MM.1S (cell line): ENCODE data around the gene ZNF121.
"Not testable (repeated sequence)": the region's sequence is repeated elsewhere in the genome, so short reads cannot be mapped to it uniquely, and the experiment has no call there.

Experiments used
- DNase-seq: peaks from one replicate; pipeline ENCODE4 v3.0.0-alpha.2; 2015
- H2AFZ ChIP-seq: fragments of 300-600 bp; sonication (generic); 2 replicates; pipeline ENCODE4 v1.6.0; 2016; ENCODE audit warnings: antibody characterized with exemption, low read length
- H3F3A ChIP-seq: fragments of 300-600 bp; sonication (generic); 2 replicates; pipeline ENCODE4 v1.6.1; 2016; ENCODE audit warnings: mild to moderate bottlenecking, antibody characterized with exemption, low read length, moderate library complexity, mixed read lengths; ENCODE audit not compliant: insufficient read depth
- H3K27ac ChIP-seq: fragments of 300-600 bp; sonication (generic); 2 replicates; pipeline ENCODE4 v1.5.1; 2016; ENCODE audit warnings: mild to moderate bottlenecking, low read length
- H3K27me3 ChIP-seq: fragments of 300-600 bp; sonication (generic); replicated peaks from 2 replicates; pipeline ENCODE4 v1.6.0; 2016; ENCODE audit warnings: low read length; ENCODE audit not compliant: insufficient read depth
- H3K36me3 ChIP-seq: fragments of 300-600 bp; sonication (generic); replicated peaks from 2 replicates; pipeline ENCODE4 v1.6.1; 2016; ENCODE audit warnings: mild to moderate bottlenecking, low read length, mixed read lengths; ENCODE audit not compliant: insufficient read depth
- H3K4me1 ChIP-seq: fragments of 300-600 bp; sonication (generic); 2 replicates; pipeline ENCODE4 v1.6.1; 2016; ENCODE audit warnings: low read length, mixed read lengths
- H3K4me2 ChIP-seq: fragments of 300-600 bp; sonication (generic); 2 replicates; pipeline ENCODE4 v1.6.0; 2016; ENCODE audit warnings: low read depth, low read length
- H3K4me3 ChIP-seq: fragments of 300-600 bp; sonication (generic); 2 replicates; pipeline ENCODE4 v1.5.1; 2016; ENCODE audit warnings: low read length, mixed read lengths
- H3K79me2 ChIP-seq: fragments of 300-600 bp; sonication (generic); 2 replicates; pipeline ENCODE4 v1.6.1; 2016; ENCODE audit warnings: mixed run types, low read length, mixed read lengths
- H3K9ac ChIP-seq: fragments of 300-600 bp; sonication (generic); 2 replicates; pipeline ENCODE4 v1.6.1; 2016; ENCODE audit warnings: low read length, mixed read lengths
- H3K9me2 ChIP-seq: fragments of 300-600 bp; sonication (generic); replicated peaks from 2 replicates; pipeline ENCODE4 v1.6.1; 2016; ENCODE audit warnings: mild to moderate bottlenecking, low read length, mixed read lengths; ENCODE audit not compliant: insufficient read depth
- H3K9me3 ChIP-seq: fragments of 300-600 bp; sonication (generic); replicated peaks from 2 replicates; pipeline ENCODE4 v1.6.1; 2016; ENCODE audit warnings: mild to moderate bottlenecking, low read length, mixed read lengths; ENCODE audit not compliant: insufficient read depth
- H4K20me1 ChIP-seq: fragments of 300-600 bp; sonication (generic); 2 replicates; pipeline ENCODE4 v1.6.1; 2016; ENCODE audit warnings: mild to moderate bottlenecking, low read length, moderate library complexity, mixed read lengths; ENCODE audit not compliant: insufficient read depth
- CTCF ChIP-seq: fragments of 300-600 bp; sonication (generic); IDR thresholded peaks from 2 replicates; pipeline ENCODE4 v1.5.1; 2016; ENCODE audit warnings: antibody characterized with exemption, low read length, mixed read lengths
- EZH2 ChIP-seq: fragments of 300-600 bp; sonication (generic); optimal IDR thresholded peaks from 2 replicates; pipeline ENCODE3; 2017; ENCODE audit warnings: low read depth, mild to moderate bottlenecking, antibody characterized with exemption, low read length, mixed read lengths
- EZH2phosphoT487 ChIP-seq: fragments of 300-600 bp; sonication (generic); IDR thresholded peaks from 2 replicates; pipeline ENCODE4 v1.6.1; 2018; ENCODE audit warnings: antibody characterized with exemption, low read length

ZNF121 gene

DNA sequence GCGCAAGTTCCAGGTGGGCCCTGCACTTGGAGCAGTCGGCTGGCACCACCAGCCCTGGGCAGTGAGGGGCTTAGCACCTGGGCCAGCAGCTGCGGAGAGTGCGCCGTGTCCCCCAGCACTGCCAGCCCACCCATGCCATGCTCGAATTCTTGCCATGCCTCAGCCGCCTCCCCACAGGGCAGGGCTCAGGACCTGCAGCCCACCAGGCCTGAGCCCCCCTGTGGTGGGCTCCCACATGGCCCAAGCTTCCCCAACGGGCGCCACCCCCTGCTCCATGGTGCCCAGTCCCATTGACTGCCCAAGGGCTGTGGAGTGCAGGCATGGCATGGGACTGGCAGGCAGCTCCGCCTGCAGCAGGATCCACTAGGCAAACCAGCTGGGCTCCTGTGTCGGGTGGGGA is 36.4 kb downstream of the ZNF121 start:
- H4K20me1 ChIP-seq: no peaks in the 10 kb centered on the region
- no peak for TF ChIP-seq EZH2phosphoT487
- no peak for TF ChIP-seq CTCF
- no peak for TF ChIP-seq EZH2
- H3K9me3 ChIP-seq: no peaks in the 10 kb centered on the region
- H3K27me3 ChIP-seq: no peaks in the 10 kb centered on the region
- H3K36me3 ChIP-seq: no peaks in the 10 kb centered on the region
- H2AFZ ChIP-seq: no peak overlapping the region
- H3F3A ChIP-seq: no peaks in the 10 kb centered on the region
- H3K4me3 ChIP-seq: no peak overlapping the region
- no peaks in the 10 kb centered on the region for H3K9me2 ChIP-seq
- H3K27ac ChIP-seq: no peak overlapping the region
- H3K4me2 ChIP-seq: no peak overlapping the region
- no peak for DNase-seq
- no peaks in the 10 kb centered on the region for H3K79me2 ChIP-seq
- H3K4me1 ChIP-seq: no peaks in the 10 kb centered on the region
- H3K9ac ChIP-seq: no peak overlapping the region

- DNase-seq: not testable (repeated sequence)
Measured at GRCh38 chr19:9541281-9541680, 43.0 kb downstream of the ZNF121 start.

DNA sequence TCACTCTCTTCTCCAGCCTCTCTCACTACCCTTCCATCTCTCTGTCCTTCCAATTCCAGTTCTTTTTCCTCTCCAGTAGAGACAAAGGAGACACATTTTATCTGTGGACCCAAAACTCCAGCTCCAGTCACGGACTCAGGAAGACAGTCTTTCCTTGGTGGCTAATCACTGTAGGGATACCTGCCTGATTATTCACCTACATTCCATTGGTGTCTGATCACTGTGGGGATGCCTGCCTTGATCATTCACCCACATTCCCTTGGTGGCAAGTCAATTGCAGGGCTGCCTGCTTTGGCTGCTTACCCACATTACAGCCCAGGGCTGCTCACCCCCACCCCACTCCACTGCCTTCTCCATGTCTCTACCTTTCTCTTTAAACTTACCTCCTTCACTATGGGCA is 44.4 kb downstream of the ZNF121 start:
- not testable (repeated sequence) for H3K79me2 ChIP-seq, H3K4me1 ChIP-seq, H3K4me2 ChIP-seq, H3F3A ChIP-seq, DNase-seq, H3K36me3 ChIP-seq, H3K27ac ChIP-seq, H3K9me2 ChIP-seq, H2AFZ ChIP-seq, H3K27me3 ChIP-seq, H3K4me3 ChIP-seq, H4K20me1 ChIP-seq, H3K9me3 ChIP-seq, H3K9ac ChIP-seq

More at GRCh38 chr19:9541281-9541680, 43.0 kb downstream of the ZNF121 start:
- not testable (repeated sequence) for H3K79me2 ChIP-seq, H3K27me3 ChIP-seq, H3K36me3 ChIP-seq, H3K4me3 ChIP-seq, H3F3A ChIP-seq, H3K9me2 ChIP-seq, H3K4me2 ChIP-seq, H4K20me1 ChIP-seq, H3K9me3 ChIP-seq, H3K9ac ChIP-seq, H3K4me1 ChIP-seq, H3K27ac ChIP-seq, H2AFZ ChIP-seq

- H3K4me1 ChIP-seq, H4K20me1 ChIP-seq, H3K27ac ChIP-seq, H2AFZ ChIP-seq, H3K9ac ChIP-seq, H3F3A ChIP-seq, DNase-seq, H3K9me3 ChIP-seq, H3K4me3 ChIP-seq, H3K36me3 ChIP-seq, H3K27me3 ChIP-seq, H3K79me2 ChIP-seq, H3K4me2 ChIP-seq, H3K9me2 ChIP-seq: not testable (repeated sequence)
Measured at GRCh38 chr19:9539201-9539600, 45.1 kb downstream of the ZNF121 start.
